GM10248 (cell line): Measurements from ENCODE around the gene MACROH2A1.

Source experiments
- CTCF ChIA-PET: fragments of 300-600 bp; sonication (Branson Sonifier 250); formaldehyde crosslinking; extraction: SDS; loops from one replicate; lab custom pipeline; 2021; ENCODE audit warnings: antibody characterized with exemption; lab: Yijun Ruan, JAX
- POLR2A ChIA-PET: fragments of 350-650 bp; sonication (Branson Sonifier 250); formaldehyde crosslinking; extraction: SDS; loops from one replicate; lab custom pipeline; 2020; ENCODE audit warnings: antibody characterized with exemption; lab: Yijun Ruan, JAX
- DNase-seq: peaks from one replicate; pipeline ENCODE4 v3.0.0; 2012; ENCODE audit errors: extremely low spot score
- CTCF ChIP-seq: IDR thresholded peaks from 2 replicates; pipeline ENCODE4 v1.5.1; 2012; ENCODE audit warnings: mild to moderate bottlenecking, low read depth; ENCODE audit errors: extremely low read depth, missing control alignments, control extremely low read depth

Gene MACROH2A1

GRCh38 chr5:135355169-135355568 lies 43.9 kb downstream of the MACROH2A1 start:
- TF ChIP-seq CTCF: no peak
- ChIA-PET CTCF (no interaction called here), POLR2A (no interaction called here)
- no peak for DNase-seq

GRCh38 chr5:135353952-135354721 lies 44.9 kb downstream of the MACROH2A1 start:
- POLR2A ChIA-PET: no interaction called here
- CTCF ChIA-PET: no interaction called here
- no peak for DNase-seq
- no peak for TF ChIP-seq CTCF

GRCh38 chr5:135350536-135350935 lies 48.5 kb downstream of the MACROH2A1 start:
- TF ChIP-seq CTCF: no peak
- ChIA-PET CTCF (interaction anchor here (1.5 to 2.2 kb wide), 2 partner anchors 10 to 75 kb away, joined by 6 to 7 read pairs; no protein-coding TSS in a partner anchor), POLR2A (no interaction called here)
- DNase-seq: no peak

- ChIA-PET CTCF (interaction anchor here (0.7 to 2.2 kb wide), 3 partner anchors 9 to 76 kb away, joined by 3 to 7 read pairs (median 6); no protein-coding TSS in a partner anchor), POLR2A (no interaction called here)
- DNase-seq: no peak
- no peak for TF ChIP-seq CTCF
These were observed 49.1 kb downstream of the MACROH2A1 start for GRCh38 chr5:135349886-135350285.

- ChIA-PET CTCF (interaction anchor here (0.7 to 2.2 kb wide), 3 partner anchors 9 to 76 kb away, joined by 3 to 7 read pairs (median 6); no protein-coding TSS in a partner anchor), POLR2A (no interaction called here)
- no peak for DNase-seq
- TF ChIP-seq CTCF: no peak
These were observed 49.6 kb downstream of the MACROH2A1 start for GRCh38 chr5:135349451-135349850.

- no peak for DNase-seq
- CTCF ChIA-PET: interaction anchor here (1.5 to 2.2 kb wide), 3 partner anchors 11 to 77 kb away, joined by 5 to 7 read pairs (median 6); no protein-coding TSS in a partner anchor
- POLR2A ChIA-PET: no interaction called here
- no peak for TF ChIP-seq CTCF
These were observed 50.1 kb downstream of the MACROH2A1 start for GRCh38 chr5:135348918-135349317.
